Skeletal muscle tissue (tissue), 4 donors: ENCODE data around the gene CHN2. TPM values are rescaled to one million over a fixed set of nuclear protein-coding genes. Genes with fewer than 3 reads are reported as not detected.
"Not testable (repeated sequence)": the region's sequence is repeated elsewhere in the genome, so short reads cannot be mapped to it uniquely, and the experiment has no call there.

Experiments
- H3K27ac ChIP-seq: one replicate; pipeline ENCODE4 v1.7.0; 2013; ENCODE audit warnings: mild to moderate bottlenecking, low read depth, low read length, inconsistent platforms
- H3K27me3 ChIP-seq, 3 donors: one replicate each; pipeline ENCODE4 v1.7.0; 2013; ENCODE audit warnings: low read length in 3 of 3; ENCODE audit not compliant: control insufficient read depth in 3 of 3, insufficient read depth in 3 of 3
- H3K36me3 ChIP-seq, 3 donors: one replicate each; pipeline ENCODE4 v1.7.0; 2013; ENCODE audit warnings: low read length in 3 of 3; ENCODE audit not compliant: control insufficient read depth in 3 of 3, insufficient read depth in 3 of 3
- H3K4me1 ChIP-seq, 3 donors: one replicate each; pipeline ENCODE4 v1.7.0; 2013; ENCODE audit warnings: low read length in 3 of 3, mild to moderate bottlenecking in 3 of 3; ENCODE audit not compliant: control insufficient read depth in 3 of 3, insufficient read depth in 3 of 3
- H3K4me3 ChIP-seq, 3 donors: one replicate each; pipeline ENCODE4 v1.7.0; 2013; ENCODE audit warnings: low read length in 3 of 3
- H3K9ac ChIP-seq, 3 donors: one replicate each; pipeline ENCODE4 v1.7.0; 2013; ENCODE audit warnings: low read length in 3 of 3, mild to moderate bottlenecking in 3 of 3, moderate library complexity in 2 of 3, low read depth in 1 of 3
- H3K9me3 ChIP-seq, 3 donors: one replicate each; pipeline ENCODE4 v1.7.0; 2013; ENCODE audit warnings: low read length in 3 of 3; ENCODE audit not compliant: control insufficient read depth in 3 of 3
- total RNA-seq: library from RNA; depleted of rRNA; stranded (reverse); fragments of >200 nt; gene quantifications from one replicate; pipeline ENCODE4 v1.2.3, GENCODE V29; 2014
- donor health status: Osteomylitis.

CHN2 gene
- total RNA-seq, 1 donor from 2014 or later, result 11.0 TPM

- not testable (repeated sequence) for H3K27me3 ChIP-seq, H3K4me3 ChIP-seq, H3K9ac ChIP-seq, H3K27ac ChIP-seq, H3K9me3 ChIP-seq, H3K36me3 ChIP-seq, H3K4me1 ChIP-seq
Measured at GRCh38 chr7:29263601-29264207, 69.1 kb downstream of the CHN2 start.

GRCh38 chr7:29265208-29265923, 70.8 kb downstream of the CHN2 start:
- Histone ChIP-seq H3K36me3 (no peaks in the 10 kb centered on the region), H3K27ac (no peak overlapping the region), H3K4me3 (no peak overlapping the region), H3K27me3 (no peaks in the 10 kb centered on the region), H3K9me3 (no peaks in the 10 kb centered on the region), H3K4me1 (no peaks in the 10 kb centered on the region), H3K9ac (no peak overlapping the region)

- H3K4me3 ChIP-seq, result no peak overlapping the region
- H3K27me3 ChIP-seq, result no peaks in the 10 kb centered on the region
- H3K9me3 ChIP-seq, result no peaks in the 10 kb centered on the region
- no peak overlapping the region for H3K9ac ChIP-seq
- H3K4me1 ChIP-seq, result no peaks in the 10 kb centered on the region
- H3K27ac ChIP-seq, result no peak overlapping the region
- H3K36me3 ChIP-seq, result no peaks in the 10 kb centered on the region
Measured at GRCh38 chr7:29269935-29270334, 75.4 kb downstream of the CHN2 start.

- H3K27me3 ChIP-seq, result no peaks in the 10 kb centered on the region
- no peaks in the 10 kb centered on the region for H3K36me3 ChIP-seq
- H3K4me1 ChIP-seq, result no peaks in the 10 kb centered on the region
- H3K4me3 ChIP-seq, result no peak overlapping the region
- no peaks in the 10 kb centered on the region for H3K9me3 ChIP-seq
- H3K9ac ChIP-seq, result no peak overlapping the region
- H3K27ac ChIP-seq, result no peak overlapping the region
Measured at GRCh38 chr7:29270594-29271318, 76.2 kb downstream of the CHN2 start.

GRCh38 chr7:29271319-29271658, 76.7 kb downstream of the CHN2 start:
- no peaks in the 10 kb centered on the region for H3K36me3 ChIP-seq
- H3K4me3 ChIP-seq, result no peak overlapping the region
- H3K27ac ChIP-seq, result no peak overlapping the region
- no peak overlapping the region for H3K9ac ChIP-seq
- no peaks in the 10 kb centered on the region for H3K9me3 ChIP-seq
- no peaks in the 10 kb centered on the region for H3K27me3 ChIP-seq
- no peaks in the 10 kb centered on the region for H3K4me1 ChIP-seq

- no peak overlapping the region for H3K4me3 ChIP-seq
- H3K9me3 ChIP-seq, result no peaks in the 10 kb centered on the region
- H3K27ac ChIP-seq, result no peak overlapping the region
- no peaks in the 10 kb centered on the region for H3K4me1 ChIP-seq
- no peaks in the 10 kb centered on the region for H3K27me3 ChIP-seq
- H3K36me3 ChIP-seq, result no peaks in the 10 kb centered on the region
- H3K9ac ChIP-seq, result no peak overlapping the region
Measured at GRCh38 chr7:29272057-29272456, 77.5 kb downstream of the CHN2 start.

- Histone ChIP-seq H3K4me3 (no peak overlapping the region), H3K4me1 (no peaks in the 10 kb centered on the region), H3K27ac (no peak overlapping the region), H3K9me3 (no peaks in the 10 kb centered on the region), H3K27me3 (no peaks in the 10 kb centered on the region), H3K9ac (no peak overlapping the region), H3K36me3 (no peaks in the 10 kb centered on the region)
Measured at GRCh38 chr7:29274146-29275017, 79.8 kb downstream of the CHN2 start.

GRCh38 chr7:29275018-29275318, 80.4 kb downstream of the CHN2 start:
- H3K4me3 ChIP-seq, result no peak overlapping the region

GRCh38 chr7:29275493-29275892, 80.9 kb downstream of the CHN2 start:
- no peak overlapping the region for H3K9ac ChIP-seq
- H3K4me3 ChIP-seq, result no peak overlapping the region
- no peaks in the 10 kb centered on the region for H3K27me3 ChIP-seq
- no peaks in the 10 kb centered on the region for H3K36me3 ChIP-seq
- H3K4me1 ChIP-seq, result no peaks in the 10 kb centered on the region
- H3K27ac ChIP-seq, result no peak overlapping the region
- H3K9me3 ChIP-seq, result no peaks in the 10 kb centered on the region

More at GRCh38 chr7:29275018-29275318, 80.4 kb downstream of the CHN2 start:
- no peaks in the 10 kb centered on the region for H3K27me3 ChIP-seq
- H3K27ac ChIP-seq, result no peak overlapping the region
- no peaks in the 10 kb centered on the region for H3K4me1 ChIP-seq
- H3K9ac ChIP-seq, result no peak overlapping the region
- H3K36me3 ChIP-seq, result no peaks in the 10 kb centered on the region
- H3K9me3 ChIP-seq, result no peaks in the 10 kb centered on the region

- Histone ChIP-seq H3K9me3 (no peaks in the 10 kb centered on the region), H3K27ac (no peak overlapping the region), H3K4me1 (no peaks in the 10 kb centered on the region), H3K36me3 (no peaks in the 10 kb centered on the region), H3K4me3 (no peak overlapping the region), H3K27me3 (no peaks in the 10 kb centered on the region), H3K9ac (no peak overlapping the region)
Measured at GRCh38 chr7:29276199-29276598, 81.6 kb downstream of the CHN2 start.
